WTC11 (cell line): ENCODE data around the gene EXD3. TPM values are rescaled to one million over a fixed set of nuclear protein-coding genes. Genes with fewer than 3 reads are reported as not detected.

ENCODE experiments used
- ATAC-seq: fragments of 200-7000 bp; cut with Tn5 transposase; 2 replicates; pipeline ENCODE4 v1.10.0; 2021; ENCODE audit warnings: mild to moderate bottlenecking, moderate library complexity
- CTCF ChIA-PET: fragments of 300-600 bp; sonication (Branson Sonifier 250); formaldehyde crosslinking; loops from one replicate; lab custom pipeline; 2021; ENCODE audit warnings: antibody characterized with exemption; lab: Charles Lee
- POLR2A ChIA-PET: fragments of 350-600 bp; sonication (Branson Sonifier 250); formaldehyde crosslinking; loops from one replicate; lab custom pipeline; 2021; ENCODE audit warnings: antibody characterized with exemption; lab: Charles Lee
- DNase-seq: peaks from one replicate; pipeline ENCODE4 v3.0.0; 2021; ENCODE audit warnings: low spot score
- H3K27ac Mint-ChIP-seq: 2 replicates; pipeline ENCODE4 v1.8.0; 2021; ENCODE audit warnings: mixed read lengths
- H3K27me3 Mint-ChIP-seq: 2 replicates; pipeline ENCODE4 v1.8.0; 2021; ENCODE audit warnings: low read depth, mild to moderate bottlenecking, moderate library complexity, mixed read lengths
- H3K36me3 Mint-ChIP-seq: 2 replicates; pipeline ENCODE4 v1.8.0; 2021; ENCODE audit warnings: mixed read lengths
- H3K4me1 Mint-ChIP-seq: 2 replicates; pipeline ENCODE4 v1.8.0; 2022; ENCODE audit warnings: mixed read lengths
- H3K4me3 Mint-ChIP-seq: 2 replicates; pipeline ENCODE4 v1.8.0; 2021; ENCODE audit warnings: mild to moderate bottlenecking, moderate library complexity, mixed read lengths
- H3K9me3 Mint-ChIP-seq: 2 replicates; pipeline ENCODE4 v1.8.0; 2021; ENCODE audit warnings: mixed read lengths
- GTF2I ChIP-seq: fragments of 250-450 bp; sonication (Bioruptor Pico); conservative IDR thresholded peaks from 2 replicates; pipeline ENCODE4 v1.4.0; 2021; ENCODE audit warnings: mild to moderate bottlenecking
- JAZF1 ChIP-seq: fragments of 250-450 bp; sonication (Bioruptor Pico); IDR thresholded peaks from 2 replicates; pipeline ENCODE4 v1.9.0; 2021; ENCODE audit warnings: moderate library complexity, mild to moderate bottlenecking, inconsistent platforms
- NFATC4 ChIP-seq: fragments of 250-450 bp; sonication (Bioruptor Pico); IDR thresholded peaks from 2 replicates; pipeline ENCODE4 v1.9.0; 2021; ENCODE audit warnings: mild to moderate bottlenecking
- NFYB ChIP-seq: sonication (generic); formaldehyde crosslinking; conservative IDR thresholded peaks from 2 replicates; pipeline ENCODE4 v1.8.0; 2022; ENCODE audit warnings: low read depth, missing genetic modification reagents
- SOX15 ChIP-seq: fragments of 250-450 bp; sonication (Bioruptor Pico); IDR thresholded peaks from 2 replicates; pipeline ENCODE4 v1.9.0; 2021; ENCODE audit warnings: mild to moderate bottlenecking
- TCF7 ChIP-seq: sonication (generic); formaldehyde crosslinking; IDR thresholded peaks from 2 replicates; pipeline ENCODE4 v1.8.0; 2022; ENCODE audit warnings: mild to moderate bottlenecking, low read depth, missing genetic modification reagents, moderate library complexity
- TEAD4 ChIP-seq: sonication (generic); formaldehyde crosslinking; IDR thresholded peaks from 2 replicates; pipeline ENCODE4 v1.8.0; 2022; ENCODE audit warnings: mild to moderate bottlenecking, missing genetic modification reagents
- TP53 ChIP-seq: sonication (generic); formaldehyde crosslinking; IDR thresholded peaks from 2 replicates; pipeline ENCODE4 v1.8.1; 2023; ENCODE audit warnings: mild to moderate bottlenecking, missing genetic modification reagents
- ZBTB21 ChIP-seq: sonication (generic); formaldehyde crosslinking; IDR thresholded peaks from 2 replicates; pipeline ENCODE4 v1.8.1; 2023; ENCODE audit warnings: mild to moderate bottlenecking, missing genetic modification reagents, borderline replicate concordance
- ZNF219 ChIP-seq: sonication (generic); formaldehyde crosslinking; IDR thresholded peaks from 2 replicates; pipeline ENCODE4 v1.8.0; 2023; ENCODE audit warnings: missing genetic modification reagents, mild to moderate bottlenecking, borderline replicate concordance
- ZNF232 ChIP-seq: sonication (generic); formaldehyde crosslinking; IDR thresholded peaks from 2 replicates; pipeline ENCODE4 v1.8.0; 2022; ENCODE audit warnings: mild to moderate bottlenecking, missing genetic modification reagents
- ZNF263 ChIP-seq: sonication (generic); formaldehyde crosslinking; IDR thresholded peaks from 2 replicates; pipeline ENCODE4 v1.8.1; 2022; ENCODE audit warnings: low read depth, mild to moderate bottlenecking, moderate library complexity, missing genetic modification reagents
- total RNA-seq: library from RNA; stranded (reverse); gene quantifications from 3 replicates; pipeline ENCODE4 v1.2.3, GENCODE V29; 2021
- TF ChIP-seq, protein P1 (sequence below): fragments of 250-450 bp; sonication (Bioruptor Pico); IDR thresholded peaks from 2 replicates; pipeline ENCODE4 v1.9.0; 2021; ENCODE audit warnings: mild to moderate bottlenecking, borderline replicate concordance
- TF ChIP-seq, protein P2 (sequence below): sonication (generic); formaldehyde crosslinking; IDR thresholded peaks from 2 replicates; pipeline ENCODE4 v1.8.1; 2023; ENCODE audit warnings: mild to moderate bottlenecking, missing genetic modification reagents, borderline replicate concordance
- TF ChIP-seq, protein P3 (sequence below): sonication (generic); formaldehyde crosslinking; IDR thresholded peaks from 2 replicates; pipeline ENCODE4 v1.8.0; 2022; ENCODE audit warnings: missing genetic modification reagents

Gene EXD3
- total RNA-seq, 1 experiment from 2014 or later: 21.2 TPM

DNA sequence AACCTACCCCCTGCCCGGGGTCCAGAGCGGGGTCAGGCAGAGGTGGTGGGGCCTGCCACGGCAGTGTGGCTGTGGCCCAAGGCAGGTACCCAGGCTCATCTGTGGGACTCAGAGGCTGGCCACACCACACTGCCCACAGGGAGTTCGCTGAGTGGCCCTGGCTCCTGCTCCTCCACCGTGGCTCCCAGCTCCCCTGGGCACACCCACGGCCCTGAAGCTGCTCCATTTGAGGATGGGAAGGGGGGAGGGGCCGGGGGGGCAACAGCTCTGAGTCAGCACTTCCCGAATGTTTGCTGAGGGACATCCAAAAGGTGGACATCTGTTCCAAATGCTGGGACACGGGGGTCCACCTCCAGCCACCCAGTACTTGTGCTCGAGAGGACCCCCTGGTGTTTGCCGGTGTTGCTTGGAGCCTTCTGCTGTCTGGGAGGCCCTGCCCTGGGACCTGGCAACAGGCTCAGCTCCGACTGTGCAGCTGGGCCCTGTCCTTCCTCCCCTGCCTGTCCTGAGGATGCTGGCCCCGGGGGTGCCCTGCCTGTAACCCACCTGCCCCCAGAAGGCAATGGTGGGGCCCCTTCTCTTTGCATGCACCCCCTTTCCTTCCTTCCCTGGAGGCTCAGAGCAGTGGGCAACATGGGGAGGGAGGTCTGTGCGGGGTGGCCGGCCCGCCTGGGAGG, 118.4 kb downstream of the EXD3 start (continued):
- TF ChIP-seq TP53 (CRISPR knock-in tag) (no peak), ZNF219 (CRISPR knock-in tag) (no peak), ZNF232 (CRISPR knock-in tag) (no peak)

DNA sequence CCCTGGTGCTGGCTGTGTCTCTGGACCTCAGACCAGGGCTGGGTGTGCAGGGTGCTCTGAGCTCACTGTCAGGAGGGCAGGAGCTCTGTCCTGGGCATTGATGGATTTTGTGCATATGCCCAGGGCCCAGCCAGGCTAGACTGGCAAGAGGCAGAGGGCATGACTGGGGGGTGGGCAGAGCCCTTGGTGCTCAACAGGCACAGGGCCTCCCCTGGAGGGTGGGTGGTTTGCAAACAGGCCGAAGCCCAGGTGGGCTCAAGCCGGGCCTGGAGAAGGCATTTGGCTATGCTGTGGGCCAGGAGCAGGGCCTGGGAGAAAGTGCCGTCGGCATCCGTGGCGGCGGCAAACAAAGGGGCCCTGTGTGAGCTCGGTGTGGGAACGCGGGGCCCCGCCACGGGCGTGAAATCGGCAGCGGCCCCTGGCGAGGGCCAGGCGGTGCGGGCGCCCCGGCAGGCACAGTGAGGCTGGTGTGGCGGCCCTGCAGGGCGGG, 119.0 kb downstream of the EXD3 start:
- TF ChIP-seq, protein P1, sequence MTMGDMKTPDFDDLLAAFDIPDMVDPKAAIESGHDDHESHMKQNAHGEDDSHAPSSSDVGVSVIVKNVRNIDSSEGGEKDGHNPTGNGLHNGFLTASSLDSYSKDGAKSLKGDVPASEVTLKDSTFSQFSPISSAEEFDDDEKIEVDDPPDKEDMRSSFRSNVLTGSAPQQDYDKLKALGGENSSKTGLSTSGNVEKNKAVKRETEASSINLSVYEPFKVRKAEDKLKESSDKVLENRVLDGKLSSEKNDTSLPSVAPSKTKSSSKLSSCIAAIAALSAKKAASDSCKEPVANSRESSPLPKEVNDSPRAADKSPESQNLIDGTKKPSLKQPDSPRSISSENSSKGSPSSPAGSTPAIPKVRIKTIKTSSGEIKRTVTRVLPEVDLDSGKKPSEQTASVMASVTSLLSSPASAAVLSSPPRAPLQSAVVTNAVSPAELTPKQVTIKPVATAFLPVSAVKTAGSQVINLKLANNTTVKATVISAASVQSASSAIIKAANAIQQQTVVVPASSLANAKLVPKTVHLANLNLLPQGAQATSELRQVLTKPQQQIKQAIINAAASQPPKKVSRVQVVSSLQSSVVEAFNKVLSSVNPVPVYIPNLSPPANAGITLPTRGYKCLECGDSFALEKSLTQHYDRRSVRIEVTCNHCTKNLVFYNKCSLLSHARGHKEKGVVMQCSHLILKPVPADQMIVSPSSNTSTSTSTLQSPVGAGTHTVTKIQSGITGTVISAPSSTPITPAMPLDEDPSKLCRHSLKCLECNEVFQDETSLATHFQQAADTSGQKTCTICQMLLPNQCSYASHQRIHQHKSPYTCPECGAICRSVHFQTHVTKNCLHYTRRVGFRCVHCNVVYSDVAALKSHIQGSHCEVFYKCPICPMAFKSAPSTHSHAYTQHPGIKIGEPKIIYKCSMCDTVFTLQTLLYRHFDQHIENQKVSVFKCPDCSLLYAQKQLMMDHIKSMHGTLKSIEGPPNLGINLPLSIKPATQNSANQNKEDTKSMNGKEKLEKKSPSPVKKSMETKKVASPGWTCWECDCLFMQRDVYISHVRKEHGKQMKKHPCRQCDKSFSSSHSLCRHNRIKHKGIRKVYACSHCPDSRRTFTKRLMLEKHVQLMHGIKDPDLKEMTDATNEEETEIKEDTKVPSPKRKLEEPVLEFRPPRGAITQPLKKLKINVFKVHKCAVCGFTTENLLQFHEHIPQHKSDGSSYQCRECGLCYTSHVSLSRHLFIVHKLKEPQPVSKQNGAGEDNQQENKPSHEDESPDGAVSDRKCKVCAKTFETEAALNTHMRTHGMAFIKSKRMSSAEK (CRISPR knock-in tag): no peak
- TF ChIP-seq TP53 (CRISPR knock-in tag) (no peak), TEAD4 (CRISPR knock-in tag) (no peak), NFYB (CRISPR knock-in tag) (no peak), NFATC4 (CRISPR knock-in tag) (no peak)
- TF ChIP-seq, protein P2, sequence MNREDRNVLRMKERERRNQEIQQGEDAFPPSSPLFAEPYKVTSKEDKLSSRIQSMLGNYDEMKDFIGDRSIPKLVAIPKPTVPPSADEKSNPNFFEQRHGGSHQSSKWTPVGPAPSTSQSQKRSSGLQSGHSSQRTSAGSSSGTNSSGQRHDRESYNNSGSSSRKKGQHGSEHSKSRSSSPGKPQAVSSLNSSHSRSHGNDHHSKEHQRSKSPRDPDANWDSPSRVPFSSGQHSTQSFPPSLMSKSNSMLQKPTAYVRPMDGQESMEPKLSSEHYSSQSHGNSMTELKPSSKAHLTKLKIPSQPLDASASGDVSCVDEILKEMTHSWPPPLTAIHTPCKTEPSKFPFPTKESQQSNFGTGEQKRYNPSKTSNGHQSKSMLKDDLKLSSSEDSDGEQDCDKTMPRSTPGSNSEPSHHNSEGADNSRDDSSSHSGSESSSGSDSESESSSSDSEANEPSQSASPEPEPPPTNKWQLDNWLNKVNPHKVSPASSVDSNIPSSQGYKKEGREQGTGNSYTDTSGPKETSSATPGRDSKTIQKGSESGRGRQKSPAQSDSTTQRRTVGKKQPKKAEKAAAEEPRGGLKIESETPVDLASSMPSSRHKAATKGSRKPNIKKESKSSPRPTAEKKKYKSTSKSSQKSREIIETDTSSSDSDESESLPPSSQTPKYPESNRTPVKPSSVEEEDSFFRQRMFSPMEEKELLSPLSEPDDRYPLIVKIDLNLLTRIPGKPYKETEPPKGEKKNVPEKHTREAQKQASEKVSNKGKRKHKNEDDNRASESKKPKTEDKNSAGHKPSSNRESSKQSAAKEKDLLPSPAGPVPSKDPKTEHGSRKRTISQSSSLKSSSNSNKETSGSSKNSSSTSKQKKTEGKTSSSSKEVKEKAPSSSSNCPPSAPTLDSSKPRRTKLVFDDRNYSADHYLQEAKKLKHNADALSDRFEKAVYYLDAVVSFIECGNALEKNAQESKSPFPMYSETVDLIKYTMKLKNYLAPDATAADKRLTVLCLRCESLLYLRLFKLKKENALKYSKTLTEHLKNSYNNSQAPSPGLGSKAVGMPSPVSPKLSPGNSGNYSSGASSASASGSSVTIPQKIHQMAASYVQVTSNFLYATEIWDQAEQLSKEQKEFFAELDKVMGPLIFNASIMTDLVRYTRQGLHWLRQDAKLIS (CRISPR knock-in tag): no peak
- ChIA-PET CTCF (interaction anchor here (0.6 to 8.6 kb wide), 7 partner anchors 10 to 269 kb away, joined by 3 to 172 read pairs (median 15); partner anchors contain the start of genes EXD3 and NOXA1), POLR2A (interaction anchor here (0.5 to 2.8 kb wide), 4 partner anchors 15 to 110 kb away, joined by 3 to 10 read pairs (median 3); partner anchors contain the start of gene TOR4A)
- no peak for DNase-seq
- no peaks in the 10 kb centered on the region for H3K36me3 Mint-ChIP-seq
- ATAC-seq: no peak
- H3K4me1 Mint-ChIP-seq: peaks cover 36% of the 10 kb centered on the region
- peaks cover 19% of the 10 kb centered on the region for H3K27me3 Mint-ChIP-seq
- no peak overlapping the region for H3K4me3 Mint-ChIP-seq
- H3K9me3 Mint-ChIP-seq: no peaks in the 10 kb centered on the region
- H3K27ac Mint-ChIP-seq: no peak overlapping the region

DNA sequence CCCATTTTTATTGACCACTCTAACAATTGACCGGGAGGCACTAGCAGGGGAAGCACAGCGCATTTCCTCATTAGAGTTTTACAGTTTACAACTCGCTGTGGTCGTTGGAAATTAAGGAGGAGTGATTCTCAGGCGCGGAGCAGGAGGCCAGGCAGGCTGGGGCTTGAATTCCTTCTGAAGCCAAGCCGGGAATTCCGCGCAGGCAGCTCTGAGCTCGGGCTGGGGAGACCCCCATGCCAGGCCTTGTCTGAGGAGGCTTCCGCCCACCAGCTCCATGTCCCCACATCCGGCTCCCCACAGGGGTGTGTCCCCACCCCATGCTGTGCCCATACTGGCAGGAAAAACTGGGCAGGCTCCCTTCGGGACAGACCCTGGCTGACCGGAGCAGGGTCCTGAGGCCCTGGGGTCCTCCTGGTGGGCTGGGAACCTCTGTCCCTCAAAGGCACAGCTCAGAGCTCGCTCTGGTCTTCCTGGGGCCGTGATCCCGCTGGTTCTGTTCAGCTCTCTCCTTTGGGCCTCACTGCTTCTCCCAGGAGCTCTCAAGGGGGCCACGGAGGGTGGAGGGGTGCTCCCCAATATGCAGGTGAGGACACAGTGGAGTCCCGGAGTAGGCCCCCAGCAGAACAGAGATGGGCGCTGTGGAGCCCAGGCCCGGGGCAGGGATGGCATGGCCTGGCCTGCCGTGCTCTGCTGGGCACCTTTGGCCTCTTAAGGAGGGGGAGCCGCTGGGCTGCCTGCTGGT, 119.6 kb downstream of the EXD3 start:
- DNase-seq (no peak), ATAC-seq (no peak)
- Mint-ChIP-seq H3K36me3 (no peaks in the 10 kb centered on the region), H3K9me3 (no peaks in the 10 kb centered on the region), H3K27me3 (peaks cover 19% of the 10 kb centered on the region), H3K4me3 (peak overlapping the region; percentile 49), H3K27ac (no peak overlapping the region), H3K4me1 (peaks cover 43% of the 10 kb centered on the region)
- ChIA-PET POLR2A (interaction anchor here (0.6 to 2.8 kb wide), 3 partner anchors 15 to 111 kb away, joined by 3 to 10 read pairs (median 3); partner anchors contain the start of gene TOR4A), CTCF (interaction anchor here (0.6 to 8.6 kb wide), 12 partner anchors 10 to 268 kb away, joined by 3 to 172 read pairs (median 6); partner anchors contain the start of genes ENTPD8, EXD3, NOXA1 and TOR4A)
- TF ChIP-seq ZBTB21 (CRISPR knock-in tag) (no peak), TCF7 (CRISPR knock-in tag) (no peak), ZNF219 (CRISPR knock-in tag) (no peak), ZNF263 (CRISPR knock-in tag) (no peak), GTF2I (no peak), SOX15 (CRISPR knock-in tag) (no peak), JAZF1 (CRISPR knock-in tag) (no peak)
- TF ChIP-seq, protein P3, sequence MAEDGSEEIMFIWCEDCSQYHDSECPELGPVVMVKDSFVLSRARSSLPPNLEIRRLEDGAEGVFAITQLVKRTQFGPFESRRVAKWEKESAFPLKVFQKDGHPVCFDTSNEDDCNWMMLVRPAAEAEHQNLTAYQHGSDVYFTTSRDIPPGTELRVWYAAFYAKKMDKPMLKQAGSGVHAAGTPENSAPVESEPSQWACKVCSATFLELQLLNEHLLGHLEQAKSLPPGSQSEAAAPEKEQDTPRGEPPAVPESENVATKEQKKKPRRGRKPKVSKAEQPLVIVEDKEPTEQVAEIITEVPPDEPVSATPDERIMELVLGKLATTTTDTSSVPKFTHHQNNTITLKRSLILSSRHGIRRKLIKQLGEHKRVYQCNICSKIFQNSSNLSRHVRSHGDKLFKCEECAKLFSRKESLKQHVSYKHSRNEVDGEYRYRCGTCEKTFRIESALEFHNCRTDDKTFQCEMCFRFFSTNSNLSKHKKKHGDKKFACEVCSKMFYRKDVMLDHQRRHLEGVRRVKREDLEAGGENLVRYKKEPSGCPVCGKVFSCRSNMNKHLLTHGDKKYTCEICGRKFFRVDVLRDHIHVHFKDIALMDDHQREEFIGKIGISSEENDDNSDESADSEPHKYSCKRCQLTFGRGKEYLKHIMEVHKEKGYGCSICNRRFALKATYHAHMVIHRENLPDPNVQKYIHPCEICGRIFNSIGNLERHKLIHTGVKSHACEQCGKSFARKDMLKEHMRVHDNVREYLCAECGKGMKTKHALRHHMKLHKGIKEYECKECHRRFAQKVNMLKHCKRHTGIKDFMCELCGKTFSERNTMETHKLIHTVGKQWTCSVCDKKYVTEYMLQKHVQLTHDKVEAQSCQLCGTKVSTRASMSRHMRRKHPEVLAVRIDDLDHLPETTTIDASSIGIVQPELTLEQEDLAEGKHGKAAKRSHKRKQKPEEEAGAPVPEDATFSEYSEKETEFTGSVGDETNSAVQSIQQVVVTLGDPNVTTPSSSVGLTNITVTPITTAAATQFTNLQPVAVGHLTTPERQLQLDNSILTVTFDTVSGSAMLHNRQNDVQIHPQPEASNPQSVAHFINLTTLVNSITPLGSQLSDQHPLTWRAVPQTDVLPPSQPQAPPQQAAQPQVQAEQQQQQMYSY (CRISPR knock-in tag): peak; percentile 57
